Umbilical cord (tissue), 2 donors: ENCODE measurements around the gene PDGFD. TPM values are rescaled to one million over a fixed set of nuclear protein-coding genes. Genes with fewer than 3 reads are reported as not detected.
"Not testable (repeated sequence)": the region's sequence is repeated elsewhere in the genome, so short reads cannot be mapped to it uniquely, and the experiment has no call there.

Experiments
- DNase-seq: peaks from one replicate; pipeline ENCODE4 v3.0.0-alpha.2; 2015; ENCODE audit warnings: low spot score
- total RNA-seq: library from RNA; depleted of rRNA; stranded (reverse); fragments of >200 nt; gene quantifications from one replicate; pipeline ENCODE4 v1.2.3, GENCODE V29; 2014; ENCODE audit warnings: low replicate concordance; ENCODE audit not compliant: insufficient read depth

Gene PDGFD
- total RNA-seq, 1 donor from 2014 or later: 8.2 TPM

GRCh38 chr11:104054911-104055529, 108.9 kb downstream of the PDGFD start:
- no peak for DNase-seq

GRCh38 chr11:104053743-104054478, 110.0 kb downstream of the PDGFD start:
- no peak for DNase-seq

- DNase-seq: no peak
Observed at GRCh38 chr11:104051778-104052177, 112.2 kb downstream of the PDGFD start.

GRCh38 chr11:104049116-104049515, 114.8 kb downstream of the PDGFD start:
- no peak for DNase-seq

- DNase-seq: not testable (repeated sequence)
Observed at GRCh38 chr11:104046858-104047257, 117.1 kb downstream of the PDGFD start.

- no peak for DNase-seq
Observed at GRCh38 chr11:104046331-104046730, 117.6 kb downstream of the PDGFD start.

GRCh38 chr11:104043678-104044239, 120.2 kb downstream of the PDGFD start:
- no peak for DNase-seq

GRCh38 chr11:104043142-104043541, 120.8 kb downstream of the PDGFD start:
- DNase-seq: no peak

GRCh38 chr11:104041792-104042191, 122.2 kb downstream of the PDGFD start:
- DNase-seq: no peak

- no peak for DNase-seq
Observed at GRCh38 chr11:104036995-104037394, 127.0 kb downstream of the PDGFD start.

- DNase-seq: no peak
Observed at GRCh38 chr11:104036588-104036987, 127.4 kb downstream of the PDGFD start, which contains the start of gene DDI1. Gene DDI1, plus strand, starts transcription at chr11:104036640. Its CDS starts 183 bp downstream, at chr11:104036823.

GRCh38 chr11:104033561-104033960, 130.4 kb downstream of the PDGFD start:
- DNase-seq: no peak

GRCh38 chr11:104033134-104033533, 130.8 kb downstream of the PDGFD start:
- DNase-seq: no peak

GRCh38 chr11:104028476-104029263, 135.3 kb downstream of the PDGFD start:
- DNase-seq: no peak

- DNase-seq: no peak
Observed at GRCh38 chr11:104024572-104024971, 139.4 kb downstream of the PDGFD start.

GRCh38 chr11:104015649-104016415, 148.1 kb downstream of the PDGFD start:
- DNase-seq: no peak

- DNase-seq: peak; percentile 3
Observed at GRCh38 chr11:104011044-104011443, 152.9 kb downstream of the PDGFD start.

- DNase-seq: no peak
Observed at GRCh38 chr11:104009744-104010143, 154.2 kb downstream of the PDGFD start.

- no peak for DNase-seq
Observed at GRCh38 chr11:104005234-104005855, 158.6 kb downstream of the PDGFD start.

- peak; percentile 34 for DNase-seq
Observed at GRCh38 chr11:104003491-104003890, 160.5 kb downstream of the PDGFD start.

- DNase-seq: no peak
Observed at GRCh38 chr11:104001561-104002056, 162.3 kb downstream of the PDGFD start.
